ENCODE data around the gene RIMKLA.
A peak's percentile ranks its signal among the peaks of the same experiment; 100 is the strongest.

The RIMKLA gene

GRCh38 chr1:42334240-42335049 is 46.1 kb upstream of the RIMKLA start:
- peak overlapping the region; percentile 82 for H3K4me2 ChIP-seq (ENCODE audit: low read length)
- peaks cover 68% of the 10 kb centered on the region for H3K79me2 ChIP-seq (ENCODE audit: control insufficient read depth, low read length)
- no peaks in the 10 kb centered on the region; the same call in 1 of the 2 replicates for H3F3A ChIP-seq (ENCODE audit: control insufficient read depth, insufficient read depth)
- no peaks in the 10 kb centered on the region for H3K9me3 ChIP-seq (ENCODE audit: control insufficient read depth, insufficient read depth, low read length)
- H3K27me3 ChIP-seq (ENCODE audit: control insufficient read depth, low read length), result no peaks in the 10 kb centered on the region
- H3K4me1 ChIP-seq (ENCODE audit: control insufficient read depth, low read length), result peaks cover 25% of the 10 kb centered on the region
- H3K27ac ChIP-seq (ENCODE audit: low read depth, low read length), result peak overlapping the region; percentile 32
- H3K4me3 ChIP-seq (ENCODE audit: low read length), result peak overlapping the region; percentile 83
- H3K36me3 ChIP-seq (ENCODE audit: control insufficient read depth, low read length), result peaks cover 3% of the 10 kb centered on the region; the same call in 1 of the 2 replicates
- H3K9me2 ChIP-seq (replicated peaks; ENCODE audit: control insufficient read depth, low read length), result no peaks in the 10 kb centered on the region
- H4K20me1 ChIP-seq (ENCODE audit: control insufficient read depth, insufficient read depth, low read depth, low read length), result peaks cover 18% of the 10 kb centered on the region; the same call in 1 of the 2 replicates
- no peak for TF ChIP-seq EZH2phosphoT487 (IDR thresholded peaks at IDR 0.05; ENCODE audit: borderline replicate concordance, low read length)

GRCh38 chr1:42335050-42335808 is 45.4 kb upstream of the RIMKLA start, which contains the start of gene FOXJ3:
Gene FOXJ3 (minus strand): TSS chr1:42335235. CDS start chr1:42311093, 24,142 bp downstream.
- H3K4me1 ChIP-seq (ENCODE audit: control insufficient read depth, low read length), result peaks cover 25% of the 10 kb centered on the region
- TF ChIP-seq, protein P1, sequence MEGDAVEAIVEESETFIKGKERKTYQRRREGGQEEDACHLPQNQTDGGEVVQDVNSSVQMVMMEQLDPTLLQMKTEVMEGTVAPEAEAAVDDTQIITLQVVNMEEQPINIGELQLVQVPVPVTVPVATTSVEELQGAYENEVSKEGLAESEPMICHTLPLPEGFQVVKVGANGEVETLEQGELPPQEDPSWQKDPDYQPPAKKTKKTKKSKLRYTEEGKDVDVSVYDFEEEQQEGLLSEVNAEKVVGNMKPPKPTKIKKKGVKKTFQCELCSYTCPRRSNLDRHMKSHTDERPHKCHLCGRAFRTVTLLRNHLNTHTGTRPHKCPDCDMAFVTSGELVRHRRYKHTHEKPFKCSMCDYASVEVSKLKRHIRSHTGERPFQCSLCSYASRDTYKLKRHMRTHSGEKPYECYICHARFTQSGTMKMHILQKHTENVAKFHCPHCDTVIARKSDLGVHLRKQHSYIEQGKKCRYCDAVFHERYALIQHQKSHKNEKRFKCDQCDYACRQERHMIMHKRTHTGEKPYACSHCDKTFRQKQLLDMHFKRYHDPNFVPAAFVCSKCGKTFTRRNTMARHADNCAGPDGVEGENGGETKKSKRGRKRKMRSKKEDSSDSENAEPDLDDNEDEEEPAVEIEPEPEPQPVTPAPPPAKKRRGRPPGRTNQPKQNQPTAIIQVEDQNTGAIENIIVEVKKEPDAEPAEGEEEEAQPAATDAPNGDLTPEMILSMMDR (IDR thresholded peaks at IDR 0.05; ENCODE audit: low read depth, low read length, poor library complexity, severe bottlenecking), result no peak
- no peak for TF ChIP-seq EZH2phosphoT487 (IDR thresholded peaks at IDR 0.05; ENCODE audit: borderline replicate concordance, low read length)
- 0 out of 2 replicates have a peak, but pooled peaks cover 3% of the 10 kb centered on the region for H3K27me3 ChIP-seq (ENCODE audit: control insufficient read depth, low read length)
- peaks cover 3% of the 10 kb centered on the region; the same call in 1 of the 2 replicates for H3K36me3 ChIP-seq (ENCODE audit: control insufficient read depth, low read length)
- H3F3A ChIP-seq (ENCODE audit: control insufficient read depth, insufficient read depth), result no peaks in the 10 kb centered on the region; the same call in 1 of the 2 replicates
- peak within 1 kb of the TSS; percentile 83 for H3K4me3 ChIP-seq (ENCODE audit: low read length)
- H4K20me1 ChIP-seq (ENCODE audit: control insufficient read depth, insufficient read depth, low read depth, low read length), result peaks cover 16% of the 10 kb centered on the region; the same call in 1 of the 2 replicates
- peaks cover 60% of the 10 kb centered on the region for H3K79me2 ChIP-seq (ENCODE audit: control insufficient read depth, low read length)
- H3K9me3 ChIP-seq (ENCODE audit: control insufficient read depth, insufficient read depth, low read length), result no peaks in the 10 kb centered on the region
- H3K9me2 ChIP-seq (replicated peaks; ENCODE audit: control insufficient read depth, low read length), result no peaks in the 10 kb centered on the region
- H3K4me2 ChIP-seq (ENCODE audit: low read length), result peak within 1 kb of the TSS; percentile 82
- H3K27ac ChIP-seq (ENCODE audit: low read depth, low read length), result peak within 1 kb of the TSS; percentile 32

DNA sequence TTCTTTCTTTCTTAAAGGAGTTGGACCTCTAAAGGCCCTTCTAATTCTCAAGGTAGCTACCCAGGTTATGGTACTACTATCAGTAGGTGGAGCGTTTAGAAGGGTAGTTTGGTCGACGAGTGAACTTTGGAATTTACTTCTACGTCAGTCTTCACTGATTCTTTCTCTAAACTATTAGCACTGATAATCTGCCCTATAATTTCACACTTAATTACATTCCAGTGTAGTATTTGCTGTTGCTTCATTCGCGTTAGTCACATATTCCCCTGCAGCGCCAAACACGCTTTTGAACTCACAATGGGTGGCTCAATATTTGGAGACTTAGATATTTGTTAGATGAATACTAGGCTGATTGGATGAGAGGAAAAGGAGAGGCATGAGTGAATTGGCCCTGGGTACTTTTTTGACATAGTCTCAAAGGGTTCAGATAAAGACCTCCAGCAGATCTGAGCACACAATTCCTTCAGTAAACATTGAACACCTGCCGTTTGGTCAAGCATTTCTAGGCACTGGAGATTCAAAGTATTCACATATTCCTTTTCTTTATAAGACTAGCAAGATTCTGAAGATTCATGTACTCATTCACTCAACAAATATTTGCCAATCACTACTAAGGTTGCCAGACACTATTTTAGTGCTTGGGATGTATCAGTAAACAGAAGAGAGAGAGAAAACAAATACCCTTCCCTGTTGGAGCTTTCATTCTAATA is 44.6 kb upstream of the RIMKLA start:
- H3K79me2 ChIP-seq (ENCODE audit: control insufficient read depth, low read length), result peaks cover 52% of the 10 kb centered on the region

More for the DNA sequence above, 44.6 kb upstream of the RIMKLA start:
- peak overlapping the region; percentile 83 for H3K4me3 ChIP-seq (ENCODE audit: low read length)
- H3K9me2 ChIP-seq (replicated peaks; ENCODE audit: control insufficient read depth, low read length), result no peaks in the 10 kb centered on the region
- 0 out of 2 replicates have a peak, but pooled peaks cover 3% of the 10 kb centered on the region for H3K27me3 ChIP-seq (ENCODE audit: control insufficient read depth, low read length)
- H3K27ac ChIP-seq (ENCODE audit: low read depth, low read length), result no peak overlapping the region; the same call in 1 of the 2 replicates
- no peaks in the 10 kb centered on the region for H3K9me3 ChIP-seq (ENCODE audit: control insufficient read depth, insufficient read depth, low read length)
- peaks cover 12% of the 10 kb centered on the region; the same call in 1 of the 2 replicates for H4K20me1 ChIP-seq (ENCODE audit: control insufficient read depth, insufficient read depth, low read depth, low read length)
- no peaks in the 10 kb centered on the region; the same call in 1 of the 2 replicates for H3F3A ChIP-seq (ENCODE audit: control insufficient read depth, insufficient read depth)
- TF ChIP-seq, protein P1 (IDR thresholded peaks at IDR 0.05; ENCODE audit: low read depth, low read length, poor library complexity, severe bottlenecking), result no peak
- no peak for TF ChIP-seq EZH2phosphoT487 (IDR thresholded peaks at IDR 0.05; ENCODE audit: borderline replicate concordance, low read length)
- peaks cover 21% of the 10 kb centered on the region for H3K4me1 ChIP-seq (ENCODE audit: control insufficient read depth, low read length)
- peaks cover 3% of the 10 kb centered on the region; the same call in 1 of the 2 replicates for H3K36me3 ChIP-seq (ENCODE audit: control insufficient read depth, low read length)
- peak overlapping the region; percentile 82 for H3K4me2 ChIP-seq (ENCODE audit: low read length)
